Fibroblast of skin of abdomen (primary cell): ENCODE measurements around the gene IGF2R.
"Not testable (repeated sequence)": the region's sequence is repeated elsewhere in the genome, so short reads cannot be mapped to it uniquely, and the experiment has no call there.

Experiments used
- DNase-seq: peaks from one replicate; pipeline ENCODE4 v3.0.0-alpha.2; 2013

The IGF2R gene

GRCh38 chr6:160102956-160103824 lies 134.3 kb downstream of the IGF2R start:
- DNase-seq, result peak; percentile 18

DNA sequence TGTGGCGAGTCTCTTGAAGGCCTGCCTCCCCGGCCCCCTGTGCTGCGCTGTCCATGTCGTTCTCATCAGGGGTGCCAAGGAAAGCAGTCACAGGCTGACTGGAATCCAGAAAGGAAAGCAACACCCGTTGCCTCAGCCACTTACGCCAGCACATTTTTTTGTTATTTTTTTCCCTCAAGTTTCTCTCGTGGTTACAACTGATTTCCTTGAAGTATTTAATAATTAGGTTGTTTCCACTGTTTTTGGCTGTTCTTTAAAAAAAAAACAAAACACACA lies 134.9 kb downstream of the IGF2R start:
- DNase-seq, result no peak

GRCh38 chr6:160104821-160105517 lies 136.1 kb downstream of the IGF2R start:
- no peak for DNase-seq

DNA sequence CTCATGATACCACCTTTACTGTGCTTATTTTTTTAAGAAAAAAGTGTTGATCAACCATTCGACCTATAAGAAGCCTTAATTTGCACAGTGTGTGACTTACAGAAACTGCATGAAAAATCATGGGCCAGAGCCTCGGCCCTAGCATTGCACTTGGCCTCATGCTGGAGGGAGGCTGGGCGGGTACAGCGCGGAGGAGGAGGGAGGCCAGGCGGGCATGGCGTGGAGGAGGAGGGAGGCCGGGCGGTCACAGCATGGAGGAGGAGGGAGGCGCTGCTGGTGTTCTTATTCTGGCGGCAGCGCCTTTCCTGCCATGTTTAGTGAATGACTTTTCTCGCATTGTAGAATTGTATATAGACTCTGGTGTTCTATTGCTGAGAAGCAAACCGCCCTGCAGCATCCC lies 137.1 kb downstream of the IGF2R start:
- no peak for DNase-seq

DNA sequence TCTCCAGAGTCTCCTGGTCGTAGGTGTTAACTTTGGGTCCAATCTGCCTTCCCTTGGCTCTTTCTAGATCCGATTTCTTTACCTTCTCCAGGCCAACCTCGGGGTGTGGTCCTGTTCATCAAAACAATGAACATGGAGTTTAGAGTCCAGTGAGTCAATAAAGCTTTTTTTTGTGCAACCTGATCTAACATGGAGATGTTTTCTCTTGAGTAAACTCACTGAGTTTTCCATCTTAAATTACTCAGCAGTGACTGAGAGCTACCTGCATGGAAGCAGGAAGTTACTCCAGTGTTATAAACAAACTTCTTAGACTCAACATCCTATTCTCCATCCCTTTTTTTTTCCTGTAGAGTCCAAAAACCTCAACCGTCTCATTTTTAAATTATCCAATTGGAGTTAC lies 137.8 kb downstream of the IGF2R start:
- no peak for DNase-seq

- no peak for DNase-seq
These were observed 139.2 kb downstream of the IGF2R start for GRCh38 chr6:160108077-160108476.

GRCh38 chr6:160110586-160111123 lies 141.8 kb downstream of the IGF2R start:
- no peak for DNase-seq

GRCh38 chr6:160111806-160112205 lies 142.9 kb downstream of the IGF2R start:
- no peak for DNase-seq

GRCh38 chr6:160112628-160113299 lies 143.9 kb downstream of the IGF2R start:
- DNase-seq, result no peak

DNA sequence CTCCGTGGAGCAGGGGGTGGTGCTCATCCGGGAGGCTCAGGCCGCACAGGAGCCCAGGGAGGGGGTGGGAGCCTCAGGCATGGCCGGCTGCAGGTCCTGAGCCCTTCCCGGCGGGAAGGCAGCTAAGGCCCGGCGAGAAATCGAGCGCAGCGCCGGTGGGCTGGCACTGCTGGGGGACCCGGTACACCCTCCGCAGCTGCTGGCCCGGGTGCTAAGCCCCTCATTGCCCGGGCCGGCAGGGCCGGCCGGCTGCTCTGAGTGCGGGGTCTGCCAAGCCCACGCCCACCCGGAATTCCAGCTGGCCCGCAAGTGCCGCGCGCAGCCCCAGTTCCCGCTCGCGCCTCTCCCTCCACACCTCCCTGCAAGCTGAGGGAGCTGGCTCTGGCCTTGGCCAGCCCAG lies 145.7 kb downstream of the IGF2R start:
- DNase-seq, result not testable (repeated sequence)

DNA sequence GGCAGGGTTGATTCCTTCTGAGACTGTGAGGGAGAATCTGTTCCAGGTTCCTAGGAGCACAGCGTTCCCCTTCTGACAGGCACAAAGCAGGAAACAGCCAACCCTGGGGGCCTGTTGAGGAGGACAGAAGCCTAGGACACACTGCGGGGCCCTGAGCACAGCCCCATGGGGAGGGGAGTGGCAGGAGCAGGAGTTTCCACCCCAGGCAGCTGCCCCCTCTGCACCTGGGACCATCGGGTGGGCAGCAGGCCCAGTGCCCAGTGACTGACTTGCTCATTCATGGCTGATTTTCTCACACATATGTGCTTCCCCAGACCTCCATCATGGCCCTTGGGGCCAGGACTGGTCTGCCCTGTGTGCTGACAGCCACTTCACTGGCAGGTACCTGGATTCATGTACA lies 146.5 kb downstream of the IGF2R start:
- no peak for DNase-seq

DNA sequence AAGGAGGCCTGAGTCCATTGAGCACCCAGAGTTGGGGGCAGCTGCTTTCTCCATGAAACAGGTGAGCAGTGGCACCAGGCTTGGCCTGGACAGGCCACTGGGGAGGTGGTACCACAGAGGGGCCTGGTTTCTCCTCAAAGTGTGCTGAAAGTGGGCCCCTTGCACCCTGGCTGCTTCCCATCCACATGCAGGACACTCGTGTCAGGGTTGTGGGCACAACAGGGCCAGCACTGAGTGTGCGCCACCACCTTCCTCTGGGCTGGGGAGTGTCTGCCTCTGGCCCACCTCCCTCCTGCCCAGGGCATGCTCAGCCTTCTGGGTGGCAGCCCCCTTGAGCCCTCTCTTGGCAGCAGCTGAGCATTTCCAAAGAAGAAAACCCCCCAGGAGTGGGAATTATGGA lies 147.5 kb downstream of the IGF2R start:
- DNase-seq, result no peak

DNA sequence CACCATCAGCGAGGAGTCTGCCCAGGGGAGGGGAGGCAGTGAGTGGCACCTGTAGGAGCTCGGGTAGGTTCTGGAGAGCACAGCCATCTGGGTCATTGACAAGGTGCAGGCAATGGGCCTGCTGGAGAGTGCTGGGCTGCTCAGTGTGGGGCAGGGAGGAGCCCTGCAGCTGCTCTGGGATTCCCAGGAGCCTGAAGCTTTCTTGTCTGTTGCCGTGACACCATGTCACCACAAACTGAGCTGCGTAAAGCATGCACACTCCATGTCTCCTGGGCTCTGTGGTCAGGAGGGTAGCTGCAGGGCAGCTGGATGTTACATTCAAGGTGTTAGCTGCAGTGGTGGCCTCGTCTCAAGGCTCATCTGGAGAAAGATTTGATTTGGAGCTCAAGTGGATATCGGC lies 148.3 kb downstream of the IGF2R start:
- no peak for DNase-seq

GRCh38 chr6:160118620-160119229 lies 149.8 kb downstream of the IGF2R start:
- DNase-seq, result no peak

- no peak for DNase-seq
These were observed 151.2 kb downstream of the IGF2R start for GRCh38 chr6:160120087-160120486.

GRCh38 chr6:160121558-160121957 lies 152.7 kb downstream of the IGF2R start, which contains the start of gene SLC22A1:
Gene SLC22A1 (plus strand): TSS chr6:160121815. CDS start chr6:160121936, 121 bp downstream.
- no peak for DNase-seq

DNA sequence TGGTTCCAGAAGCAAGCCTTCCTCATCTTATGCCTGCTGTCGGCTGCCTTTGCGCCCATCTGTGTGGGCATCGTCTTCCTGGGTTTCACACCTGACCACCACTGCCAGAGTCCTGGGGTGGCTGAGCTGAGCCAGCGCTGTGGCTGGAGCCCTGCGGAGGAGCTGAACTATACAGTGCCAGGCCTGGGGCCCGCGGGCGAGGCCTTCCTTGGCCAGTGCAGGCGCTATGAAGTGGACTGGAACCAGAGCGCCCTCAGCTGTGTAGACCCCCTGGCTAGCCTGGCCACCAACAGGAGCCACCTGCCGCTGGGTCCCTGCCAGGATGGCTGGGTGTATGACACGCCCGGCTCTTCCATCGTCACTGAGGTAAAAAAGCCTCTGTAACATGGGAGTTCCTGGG lies 153.1 kb downstream of the IGF2R start:
- DNase-seq, result no peak

DNA sequence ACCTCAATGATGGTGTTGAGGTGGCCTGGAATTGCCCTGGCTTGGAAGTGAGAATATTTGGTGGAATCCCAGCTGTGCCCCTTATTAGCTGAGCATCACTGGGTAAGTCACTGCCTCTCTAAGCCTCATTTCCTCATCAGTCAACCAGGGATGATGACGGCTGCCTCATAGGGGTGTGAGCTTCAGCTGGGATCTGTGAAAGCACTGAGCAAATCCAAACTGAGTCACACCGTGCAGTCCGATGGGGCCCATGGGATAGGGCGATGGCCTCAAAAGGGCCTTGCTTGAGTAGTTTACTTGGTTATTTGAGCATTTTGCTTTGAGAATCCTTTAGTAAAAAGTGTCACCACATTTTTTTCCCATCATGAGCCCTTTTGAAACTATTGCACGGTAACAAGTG lies 153.9 kb downstream of the IGF2R start:
- no peak for DNase-seq

DNA sequence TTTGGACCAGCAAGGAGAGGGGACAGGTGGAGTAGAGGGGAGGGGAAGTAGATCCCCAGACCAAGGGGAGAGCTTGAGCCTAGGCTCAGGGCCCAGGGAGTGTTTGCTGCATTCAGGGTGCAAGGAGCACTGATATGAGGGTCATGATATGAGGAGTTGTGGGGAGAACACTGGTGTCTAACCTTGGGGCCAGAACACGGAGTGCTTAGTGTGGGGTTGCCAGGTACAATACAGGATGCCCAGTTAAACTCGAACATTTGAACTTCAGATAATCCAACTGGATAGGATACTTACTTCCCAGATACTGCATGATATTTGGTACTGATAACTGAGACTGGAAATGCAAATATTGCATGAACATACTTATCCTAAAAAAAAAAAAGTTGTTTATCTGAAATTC lies 155.1 kb downstream of the IGF2R start:
- DNase-seq, result no peak

DNA sequence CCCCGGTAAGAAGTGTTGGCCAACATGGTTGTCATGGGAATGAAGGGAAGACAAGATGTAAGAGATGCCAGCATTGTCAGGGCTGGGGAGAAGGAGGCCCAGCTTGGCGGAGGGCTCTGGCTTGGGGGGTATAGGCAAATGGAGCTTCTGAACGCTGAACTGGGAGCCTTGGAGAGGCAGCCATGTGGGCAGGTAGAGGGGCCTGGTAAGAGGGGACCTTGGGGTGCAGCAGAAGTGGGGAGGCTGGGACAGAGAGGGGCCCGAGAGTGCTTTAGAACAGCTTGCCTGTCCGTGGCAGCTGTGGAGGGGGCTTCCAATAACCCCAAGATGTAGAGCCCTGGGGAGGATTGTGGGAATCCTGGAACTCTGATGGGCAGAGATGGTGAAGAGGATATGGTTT lies 155.7 kb downstream of the IGF2R start:
- DNase-seq, result no peak

- not testable (repeated sequence) for DNase-seq
These were observed 156.2 kb downstream of the IGF2R start for GRCh38 chr6:160125105-160125504.

- DNase-seq, result no peak
These were observed 158.6 kb downstream of the IGF2R start for GRCh38 chr6:160127270-160128124.
